Epithelial cell of proximal tubule (primary cell): Measurements from ENCODE around the gene HEPACAM2. TPM values are rescaled to one million over a fixed set of nuclear protein-coding genes. Genes with fewer than 3 reads are reported as not detected.

Source experiments
- DNase-seq: peaks from one replicate; pipeline ENCODE4 v3.0.0-alpha.2; 2011; ENCODE audit warnings: low read depth
- H3K4me3 ChIP-seq: 2 replicates; pipeline ENCODE4 v1.5.1; 2011; ENCODE audit warnings: low read depth, mild to moderate bottlenecking, low read length
- total RNA-seq: library from RNA; depleted of rRNA; stranded (reverse); fragments of >200 nt; gene quantifications from 2 replicates; pipeline ENCODE4 v1.2.3, GENCODE V29; 2015
- TF ChIP-seq, protein P1 (sequence below): conservative IDR thresholded peaks from 2 replicates; pipeline ENCODE4 v1.5.1; 2012; ENCODE audit warnings: low read depth, mild to moderate bottlenecking, low read length

Gene HEPACAM2
- total RNA-seq, 1 donor from 2014 or later = not detected

DNA sequence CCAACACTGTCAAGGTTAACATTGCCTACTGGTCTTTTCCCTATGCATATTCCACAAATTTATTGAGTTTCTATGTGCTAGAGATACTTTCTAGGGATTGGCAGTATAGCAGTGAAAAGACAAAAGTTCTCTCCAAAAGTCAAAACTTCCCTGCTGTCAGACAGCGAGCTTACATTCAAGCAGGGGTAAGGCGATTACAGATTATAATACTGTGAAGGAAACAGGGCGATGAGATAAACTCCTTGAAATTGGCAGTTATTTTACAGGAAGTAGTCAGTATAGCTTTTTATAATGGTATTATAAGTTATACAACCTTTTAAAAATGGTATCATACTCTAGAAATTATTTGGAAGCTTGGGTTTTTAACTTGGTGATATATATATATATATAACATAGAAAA is 15.8 kb upstream of the HEPACAM2 start:
- TF ChIP-seq, protein P1, sequence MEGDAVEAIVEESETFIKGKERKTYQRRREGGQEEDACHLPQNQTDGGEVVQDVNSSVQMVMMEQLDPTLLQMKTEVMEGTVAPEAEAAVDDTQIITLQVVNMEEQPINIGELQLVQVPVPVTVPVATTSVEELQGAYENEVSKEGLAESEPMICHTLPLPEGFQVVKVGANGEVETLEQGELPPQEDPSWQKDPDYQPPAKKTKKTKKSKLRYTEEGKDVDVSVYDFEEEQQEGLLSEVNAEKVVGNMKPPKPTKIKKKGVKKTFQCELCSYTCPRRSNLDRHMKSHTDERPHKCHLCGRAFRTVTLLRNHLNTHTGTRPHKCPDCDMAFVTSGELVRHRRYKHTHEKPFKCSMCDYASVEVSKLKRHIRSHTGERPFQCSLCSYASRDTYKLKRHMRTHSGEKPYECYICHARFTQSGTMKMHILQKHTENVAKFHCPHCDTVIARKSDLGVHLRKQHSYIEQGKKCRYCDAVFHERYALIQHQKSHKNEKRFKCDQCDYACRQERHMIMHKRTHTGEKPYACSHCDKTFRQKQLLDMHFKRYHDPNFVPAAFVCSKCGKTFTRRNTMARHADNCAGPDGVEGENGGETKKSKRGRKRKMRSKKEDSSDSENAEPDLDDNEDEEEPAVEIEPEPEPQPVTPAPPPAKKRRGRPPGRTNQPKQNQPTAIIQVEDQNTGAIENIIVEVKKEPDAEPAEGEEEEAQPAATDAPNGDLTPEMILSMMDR = no peak
- DNase-seq = no peak
- no peak overlapping the region for H3K4me3 ChIP-seq

DNA sequence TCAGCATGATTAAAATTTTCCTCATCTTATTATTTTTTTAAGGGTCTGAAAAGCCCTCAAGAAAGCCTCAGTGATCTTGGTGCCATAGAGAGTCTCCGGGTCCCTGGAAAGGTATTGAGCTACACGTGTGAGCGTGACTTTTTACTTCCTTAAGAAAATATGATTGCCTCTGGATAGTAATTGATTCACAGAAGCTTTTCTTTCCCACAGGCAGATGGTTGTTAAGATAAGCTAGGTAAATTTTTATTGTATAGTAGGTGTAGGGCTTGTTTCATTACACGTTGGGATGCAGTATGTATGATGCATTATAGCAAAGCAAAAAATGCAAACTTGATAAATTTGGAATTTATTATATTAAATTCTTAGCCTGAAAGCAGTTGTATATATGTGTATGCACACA is 13.6 kb upstream of the HEPACAM2 start:
- TF ChIP-seq, protein P1 = no peak
- no peak for DNase-seq
- no peak overlapping the region for H3K4me3 ChIP-seq

DNA sequence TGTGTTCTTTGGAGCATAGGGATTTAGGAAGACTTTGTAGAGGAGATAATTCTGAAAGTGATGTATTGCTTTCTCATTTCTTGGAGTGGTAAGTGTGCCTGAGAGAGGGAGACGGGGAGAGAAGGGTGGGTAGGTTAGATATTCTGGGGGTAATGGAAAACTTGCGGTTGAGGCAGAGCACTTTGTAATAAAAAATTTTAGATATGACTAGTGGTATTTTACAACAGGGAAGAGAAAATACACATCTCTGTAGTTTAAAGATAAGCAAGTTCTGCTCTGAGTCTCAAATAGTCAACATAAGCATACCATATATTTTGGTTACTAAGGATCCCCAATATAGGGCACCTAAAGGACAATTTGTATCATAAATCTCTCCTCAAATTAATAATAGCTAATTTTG is 12.5 kb upstream of the HEPACAM2 start:
- DNase-seq = no peak
- TF ChIP-seq, protein P1 = no peak
- H3K4me3 ChIP-seq = no peak overlapping the region

DNA sequence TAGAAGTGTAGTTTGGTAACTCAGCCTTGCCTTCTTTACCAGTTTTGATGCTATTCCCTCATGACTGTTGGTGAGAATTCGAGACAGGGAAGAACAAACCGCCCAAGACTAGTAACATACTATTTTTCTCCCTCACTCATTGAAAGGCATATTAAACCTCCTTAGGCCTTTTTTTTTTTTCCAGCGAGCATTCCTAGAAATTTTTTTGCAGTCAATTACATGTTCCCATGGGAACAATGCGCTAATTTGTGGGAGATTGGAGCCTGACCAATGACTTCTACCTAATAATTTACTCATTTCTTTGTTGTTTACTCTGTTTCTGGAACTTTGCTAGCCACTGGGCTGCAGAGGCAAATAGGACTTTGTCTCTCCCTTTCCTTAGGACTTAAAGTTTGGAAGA is 11.9 kb upstream of the HEPACAM2 start:
- TF ChIP-seq, protein P1 = no peak
- H3K4me3 ChIP-seq = no peak overlapping the region

DNA sequence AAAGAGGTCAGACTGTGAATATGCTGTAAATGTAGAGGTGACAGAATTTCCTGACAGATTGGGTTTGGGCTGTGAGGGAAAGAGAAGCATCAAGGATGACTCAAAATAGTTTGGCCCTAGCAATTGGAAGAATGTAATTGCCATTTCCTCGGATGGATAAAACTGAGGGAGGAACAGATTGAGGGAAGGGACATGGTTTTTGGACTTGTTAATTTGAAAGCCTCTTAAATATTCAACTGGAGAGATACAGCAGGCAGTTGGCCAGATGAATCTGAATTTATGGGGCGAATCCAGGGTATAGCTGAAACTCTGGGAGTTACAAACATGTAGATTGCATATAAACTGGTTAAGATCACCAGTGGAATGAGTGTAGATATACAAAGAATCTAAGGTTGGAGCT is 9.3 kb upstream of the HEPACAM2 start:
- TF ChIP-seq, protein P1 = no peak
- DNase-seq = no peak
- no peak overlapping the region for H3K4me3 ChIP-seq

More for the DNA sequence above, 11.9 kb upstream of the HEPACAM2 start:
- no peak for DNase-seq

DNA sequence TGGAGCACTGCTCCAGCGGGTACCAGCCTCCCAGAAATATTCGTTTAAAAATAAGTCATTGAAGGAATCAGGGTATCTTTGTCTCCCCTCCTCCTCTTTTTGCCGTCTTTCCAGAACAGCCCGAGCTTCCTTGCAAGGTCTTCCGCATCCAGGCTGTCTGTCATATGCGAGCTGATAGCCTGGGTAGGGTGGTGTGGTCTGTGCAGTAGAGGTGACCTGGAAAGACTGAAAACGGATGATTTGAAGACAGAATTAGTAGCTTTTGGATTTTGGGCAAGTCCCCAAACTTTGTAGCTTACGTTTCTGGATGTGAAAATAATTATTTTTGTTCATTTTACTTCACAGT is 6.4 kb upstream of the HEPACAM2 start:
- peak overlapping the region; percentile 73 for H3K4me3 ChIP-seq
- TF ChIP-seq, protein P1 = no peak
- DNase-seq = no peak

DNA sequence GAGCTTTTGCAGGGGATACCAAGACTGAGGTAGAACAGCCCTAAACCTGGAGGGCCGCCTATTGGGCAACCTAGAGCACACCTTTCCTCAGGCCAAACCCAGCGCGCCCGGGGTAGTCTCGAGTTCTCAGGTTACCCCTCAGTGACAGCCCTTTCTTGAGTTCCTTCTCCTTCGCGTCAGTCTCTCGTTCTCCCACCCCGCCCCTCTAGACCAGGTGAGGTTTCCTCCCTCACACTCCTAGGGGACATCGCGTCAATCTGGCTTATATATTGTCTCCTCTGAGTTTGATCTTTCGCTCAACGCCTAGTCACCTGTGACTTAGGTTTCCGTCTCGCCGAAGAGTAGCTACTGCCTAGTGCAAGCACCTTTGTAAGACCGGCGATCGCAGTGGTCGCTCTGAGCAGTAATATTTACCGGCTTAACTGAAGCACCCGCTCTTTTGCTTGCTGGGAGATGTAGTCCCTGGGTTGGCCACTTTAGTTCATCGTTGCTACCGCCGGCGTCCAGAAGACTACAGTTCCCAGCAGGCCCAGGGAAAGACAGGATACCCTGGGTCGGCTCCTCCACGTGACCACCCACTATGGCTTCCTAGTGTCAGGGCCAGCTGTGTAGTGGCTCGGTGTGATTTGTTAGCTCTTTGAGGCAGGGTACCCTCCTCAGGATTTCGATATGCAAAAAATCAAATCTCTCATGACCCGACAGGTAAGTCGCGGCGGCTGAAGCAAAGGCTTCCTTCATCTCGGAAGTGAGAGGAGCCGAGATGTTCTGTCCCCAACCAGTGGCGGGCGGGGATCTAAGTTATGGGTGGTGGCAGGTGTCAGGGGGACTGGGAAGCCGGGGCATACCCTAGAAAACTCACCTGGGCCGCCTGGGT is 5.8 kb upstream of the HEPACAM2 start, which contains the start of gene VPS50:
Gene VPS50 (plus strand): TSS at position 568 of the 874 bp plus-strand sequence. CDS start 102 bp downstream, at position 670.
- H3K4me3 ChIP-seq = peak within 1 kb of the TSS; percentile 73
- TF ChIP-seq, protein P1 = no peak
- peak; percentile 66 for DNase-seq
